Amniotic stem cell (primary cell): ENCODE measurements around the gene KDM4B.
"Not testable (repeated sequence)": the region's sequence is repeated elsewhere in the genome, so short reads cannot be mapped to it uniquely, and the experiment has no call there.

Source experiments
- DNase-seq: peaks from one replicate; lab custom pipeline; 2025; lab: John Stamatoyannopoulos, UW

Gene KDM4B

GRCh38 chr19:4968462-4969291 lies at the start of gene KDM4B:
KDM4B (plus strand) TSS chr19:4969113; CDS start chr19:5032891, 63,778 bp downstream.
- DNase-seq: peak; percentile 98

- DNase-seq: no peak
These were observed 46.2 kb upstream of the KDM4B start for GRCh38 chr19:4922530-4923275.

- DNase-seq: no peak
These were observed 45.6 kb upstream of the KDM4B start for GRCh38 chr19:4923276-4923747.

- no peak for DNase-seq
These were observed 39.7 kb upstream of the KDM4B start for GRCh38 chr19:4929186-4929585.

- no peak for DNase-seq
These were observed 38.2 kb upstream of the KDM4B start for GRCh38 chr19:4930664-4931063.

GRCh38 chr19:4932711-4933110 lies 36.2 kb upstream of the KDM4B start:
- no peak for DNase-seq

GRCh38 chr19:4933528-4933927 lies 35.4 kb upstream of the KDM4B start:
- DNase-seq: no peak

- no peak for DNase-seq
These were observed 33.5 kb upstream of the KDM4B start for GRCh38 chr19:4935444-4935843.

GRCh38 chr19:4937060-4937459 lies 31.9 kb upstream of the KDM4B start:
- DNase-seq: no peak

GRCh38 chr19:4938461-4938860 lies 30.5 kb upstream of the KDM4B start:
- DNase-seq: not testable (repeated sequence)

- DNase-seq: no peak
These were observed 29.4 kb upstream of the KDM4B start for GRCh38 chr19:4939466-4939865.

- DNase-seq: not testable (repeated sequence)
These were observed 27.2 kb upstream of the KDM4B start for GRCh38 chr19:4941638-4942169.

GRCh38 chr19:4950650-4951049 lies 18.3 kb upstream of the KDM4B start:
- not testable (repeated sequence) for DNase-seq

GRCh38 chr19:4951656-4952055 lies 17.3 kb upstream of the KDM4B start:
- DNase-seq: no peak

- DNase-seq: no peak
These were observed 16.0 kb upstream of the KDM4B start for GRCh38 chr19:4952945-4953344.

GRCh38 chr19:4954320-4955149 lies 14.4 kb upstream of the KDM4B start:
- DNase-seq: not testable (repeated sequence)

- no peak for DNase-seq
These were observed 13.6 kb upstream of the KDM4B start for GRCh38 chr19:4955274-4955673.

- DNase-seq: no peak
These were observed 10.9 kb upstream of the KDM4B start for GRCh38 chr19:4957981-4958380.

GRCh38 chr19:4962085-4962619 lies 6.8 kb upstream of the KDM4B start:
- no peak for DNase-seq

GRCh38 chr19:4965061-4965460 lies 3.9 kb upstream of the KDM4B start:
- no peak for DNase-seq

GRCh38 chr19:4966591-4966990 lies 2.3 kb upstream of the KDM4B start:
- no peak for DNase-seq
